Cardiac fibroblast (primary cell): ENCODE results near the gene TKT.

ENCODE experiments used
- DNase-seq, 2 donors: peaks; one replicate each; pipeline versions ENCODE4 v3.0.0 to v3.0.0-alpha.2; 2010; ENCODE audit warnings: low read depth in 2 of 2
- H3K4me3 ChIP-seq, 2 donors: replicated peaks in 1 of 2; 1 replicate in 1 of 2; 2 replicates in 1 of 2; pipeline ENCODE4 v1.5.1; 2011; ENCODE audit warnings: low read depth in 2 of 2, low read length in 2 of 2, mild to moderate bottlenecking in 2 of 2, moderate library complexity in 1 of 2
- CTCF ChIP-seq: IDR thresholded peaks from one replicate; pipeline ENCODE4 v1.5.1; 2011; ENCODE audit warnings: low read depth, mild to moderate bottlenecking, low read length, inconsistent platforms

Gene TKT

DNA sequence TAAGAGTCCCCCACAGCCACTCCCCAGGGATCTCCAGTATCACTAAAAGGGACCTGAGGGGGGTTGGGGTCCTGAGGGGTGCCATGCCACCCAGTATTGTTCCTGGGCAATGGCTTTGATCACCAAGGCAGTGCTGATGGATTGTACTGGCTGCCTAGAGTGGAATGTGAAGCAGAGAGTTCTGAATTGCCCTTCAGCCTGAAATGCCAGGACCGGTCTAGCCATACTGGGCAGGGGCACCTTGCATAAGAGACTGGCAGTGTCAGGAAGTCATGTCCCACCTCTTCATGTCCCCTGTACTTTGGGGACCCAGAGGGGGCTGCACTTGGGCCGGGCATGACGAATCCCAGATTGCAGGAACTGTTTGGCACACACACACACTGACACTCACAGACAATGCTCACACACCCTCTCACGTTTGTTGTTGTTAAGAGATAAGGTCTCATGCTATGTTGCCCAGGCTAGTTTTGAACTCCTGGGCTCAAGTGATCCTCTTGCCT, 4.5 kb upstream of the TKT start:
- no peak for DNase-seq
- TF ChIP-seq CTCF, result no peak
- H3K4me3 ChIP-seq, result no peak overlapping the region

DNA sequence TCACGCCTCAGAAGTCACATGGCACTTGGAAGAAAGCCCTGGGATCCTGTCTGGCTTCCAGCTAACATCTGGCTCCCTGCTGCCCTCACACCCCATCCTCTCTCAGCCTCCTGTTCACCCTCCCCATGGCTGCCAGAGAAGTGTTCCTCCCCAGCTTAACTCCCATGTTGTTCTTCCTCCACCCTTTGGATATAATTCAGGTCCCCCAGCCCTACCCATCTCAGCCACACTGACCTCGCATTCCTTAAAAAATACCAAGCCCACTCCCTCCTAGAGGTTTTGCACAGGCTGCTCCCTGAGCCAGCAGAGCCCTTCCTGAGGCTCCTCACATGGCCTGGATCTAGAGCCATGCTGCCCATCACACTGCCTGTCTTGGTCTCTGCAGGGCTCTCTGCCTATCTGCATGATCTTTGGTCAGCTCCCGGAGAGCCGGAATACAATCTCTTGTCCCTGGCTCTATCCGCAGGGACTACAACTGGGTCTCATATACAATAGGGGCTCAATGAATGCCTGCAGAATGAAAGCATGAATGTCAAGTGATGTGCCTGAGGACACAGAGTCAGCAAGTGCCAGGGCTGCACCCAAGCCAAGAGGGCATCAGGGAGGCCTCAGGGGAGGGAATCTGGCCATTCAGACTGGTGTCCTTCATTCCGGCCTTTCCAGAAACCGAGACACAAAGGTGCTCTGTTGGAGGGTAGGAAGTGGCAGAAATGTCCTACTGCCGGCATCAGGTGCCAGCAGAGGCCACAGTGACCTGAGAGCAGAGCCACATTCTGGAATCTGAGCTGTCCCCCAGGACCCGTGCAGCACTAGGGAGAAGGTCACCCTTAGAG, 3.8 kb upstream of the TKT start:
- H3K4me3 ChIP-seq, result no peak overlapping the region
- no peak for TF ChIP-seq CTCF
- peak in 1 of 2 donors; percentile 32 for DNase-seq

DNA sequence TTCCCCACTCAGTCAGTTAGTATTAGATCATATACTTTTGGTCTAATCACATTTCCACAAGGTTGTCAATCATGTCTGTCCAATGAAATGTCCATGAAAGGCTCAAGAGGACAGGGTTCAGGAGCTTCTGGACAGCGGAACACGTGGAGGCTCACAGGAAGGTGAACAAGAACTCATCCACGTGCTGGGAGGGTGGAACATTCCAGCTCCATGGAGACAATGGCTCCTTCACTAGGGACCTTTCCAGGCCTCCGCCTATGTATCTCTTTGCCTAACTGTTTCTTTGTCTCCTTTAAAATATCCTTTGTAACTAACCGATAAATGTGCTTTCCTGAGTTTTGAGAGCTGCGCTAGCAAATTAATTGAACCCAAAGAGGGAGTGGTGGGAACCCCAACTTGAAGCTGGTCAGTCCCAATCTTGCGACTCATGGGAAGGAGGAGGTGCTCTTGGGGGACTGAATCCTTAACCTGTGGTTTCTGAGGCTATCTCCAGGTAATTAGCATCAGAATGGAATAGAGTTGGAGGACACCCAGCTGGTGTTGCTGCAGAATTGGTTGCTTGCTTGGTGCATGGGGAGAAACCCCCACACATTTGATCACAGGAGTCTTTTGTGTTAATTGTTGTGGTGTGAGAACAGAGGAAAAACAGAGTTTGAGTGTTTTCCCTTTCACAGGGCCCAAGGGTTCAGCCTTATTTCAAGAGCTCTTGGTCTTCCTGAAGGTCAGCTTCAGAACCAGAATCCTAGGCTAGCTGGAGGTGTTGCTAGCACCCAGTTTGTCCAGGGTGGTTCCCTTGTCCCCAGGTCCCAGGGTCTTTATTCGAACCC, 3.0 kb upstream of the TKT start:
- no peak overlapping the region for H3K4me3 ChIP-seq
- no peak for DNase-seq
- TF ChIP-seq CTCF, result no peak

GRCh38 chr3:53257465-53257864, 1.6 kb upstream of the TKT start:
- no peak for TF ChIP-seq CTCF
- DNase-seq, result no peak
- no peak overlapping the region for H3K4me3 ChIP-seq

- H3K4me3 ChIP-seq, result no peak overlapping the region
Measured at GRCh38 chr3:53256704-53257055, 858 bp upstream of the TKT start.

DNA sequence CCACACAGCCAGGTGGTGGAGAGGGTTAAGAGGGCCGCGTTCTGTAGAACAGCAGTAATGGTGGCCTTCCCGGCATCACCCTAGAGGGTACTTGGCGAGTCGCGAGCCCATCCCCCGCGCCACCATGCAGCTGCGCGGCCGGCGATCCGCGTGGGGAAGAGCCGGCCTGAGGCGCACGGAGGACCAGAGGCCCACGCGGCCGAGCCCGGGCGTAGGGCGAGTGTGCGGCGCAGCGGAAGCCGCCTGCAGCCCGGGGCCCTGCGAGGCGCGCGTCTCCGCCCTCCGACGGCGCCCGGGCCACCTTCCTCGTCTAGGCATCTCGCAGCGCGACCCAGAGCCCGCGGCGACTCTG, 423 bp downstream of the TKT start:
- peak overlapping the region; percentile 92 to 94 for H3K4me3 ChIP-seq
- peak in 1 of 2 donors; percentile 21 for DNase-seq
- no peak for TF ChIP-seq CTCF

More at GRCh38 chr3:53256704-53257055, 858 bp upstream of the TKT start:
- TF ChIP-seq CTCF, result no peak
- DNase-seq, result no peak
